ENCODE measurements around the gene PRPF18.
"Not testable (repeated sequence)": the region's sequence is repeated elsewhere in the genome, so short reads cannot be mapped to it uniquely, and the experiment has no call there.

The PRPF18 gene

DNA sequence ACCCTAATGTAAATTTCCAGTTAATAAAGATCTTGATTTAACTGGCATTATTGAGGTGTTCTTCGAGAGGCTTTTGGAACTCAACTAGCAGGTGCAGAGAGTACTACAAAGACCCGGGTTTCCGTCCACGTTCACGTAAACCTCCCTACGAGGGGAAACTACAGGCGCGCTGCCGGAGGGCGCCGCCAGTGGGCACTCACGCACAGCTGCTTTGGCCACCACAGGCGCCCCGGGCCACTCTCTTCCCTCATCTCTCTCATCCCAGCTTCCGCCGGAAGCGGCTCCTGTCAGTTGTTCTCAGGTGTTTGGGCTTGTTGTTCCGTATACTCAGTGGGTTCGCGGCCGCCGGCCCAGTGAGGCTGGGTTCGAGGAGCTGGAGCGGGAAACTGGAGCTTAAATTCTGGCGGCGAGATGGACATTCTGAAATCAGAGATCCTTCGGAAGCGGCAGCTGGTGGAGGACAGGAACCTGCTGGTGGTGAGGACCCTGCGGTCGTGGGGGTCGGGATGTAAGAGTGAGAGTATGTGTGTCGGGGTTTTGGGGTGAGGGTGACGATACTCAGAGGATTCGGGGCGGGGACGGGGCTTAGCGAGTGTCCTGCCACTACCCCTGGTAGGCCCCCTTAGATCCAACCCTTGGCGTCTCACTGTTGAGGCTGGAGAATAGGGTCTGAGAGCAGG is at the start of gene PRPF18:
Gene PRPF18 (plus strand): TSS at position 290 of the 680 bp plus-strand sequence. CDS start 122 bp downstream, at position 412.
- peak; percentile 86 for DNase-seq (ENCODE audit: low read depth)

DNA sequence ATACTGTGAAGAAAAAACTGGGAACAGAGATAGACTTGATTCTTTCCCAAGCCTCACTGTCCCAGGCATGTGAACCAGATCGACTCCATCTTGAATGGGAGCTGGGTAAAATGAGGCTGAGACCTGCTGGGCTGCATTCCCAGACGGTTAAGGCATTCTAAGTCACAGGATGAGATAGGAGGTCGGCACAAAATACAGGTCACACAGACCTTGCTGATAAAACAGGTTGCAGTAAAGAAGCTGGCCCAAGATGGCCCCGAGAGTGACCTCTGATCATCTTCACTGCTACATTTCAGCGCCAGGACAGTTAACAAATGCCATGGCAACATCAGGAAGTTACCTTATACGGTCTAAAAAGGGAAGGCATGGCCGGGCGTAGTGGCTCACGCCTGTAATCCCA is 48.8 kb upstream of the PRPF18 start:
- not testable (repeated sequence) for DNase-seq (ENCODE audit: low read depth)

GRCh38 chr10:13542533-13542932 is 44.2 kb upstream of the PRPF18 start:
- DNase-seq (ENCODE audit: low read depth), result no peak

- no peak for DNase-seq (ENCODE audit: low read depth)
Observed at GRCh38 chr10:13550802-13551201, 36.0 kb upstream of the PRPF18 start.

DNA sequence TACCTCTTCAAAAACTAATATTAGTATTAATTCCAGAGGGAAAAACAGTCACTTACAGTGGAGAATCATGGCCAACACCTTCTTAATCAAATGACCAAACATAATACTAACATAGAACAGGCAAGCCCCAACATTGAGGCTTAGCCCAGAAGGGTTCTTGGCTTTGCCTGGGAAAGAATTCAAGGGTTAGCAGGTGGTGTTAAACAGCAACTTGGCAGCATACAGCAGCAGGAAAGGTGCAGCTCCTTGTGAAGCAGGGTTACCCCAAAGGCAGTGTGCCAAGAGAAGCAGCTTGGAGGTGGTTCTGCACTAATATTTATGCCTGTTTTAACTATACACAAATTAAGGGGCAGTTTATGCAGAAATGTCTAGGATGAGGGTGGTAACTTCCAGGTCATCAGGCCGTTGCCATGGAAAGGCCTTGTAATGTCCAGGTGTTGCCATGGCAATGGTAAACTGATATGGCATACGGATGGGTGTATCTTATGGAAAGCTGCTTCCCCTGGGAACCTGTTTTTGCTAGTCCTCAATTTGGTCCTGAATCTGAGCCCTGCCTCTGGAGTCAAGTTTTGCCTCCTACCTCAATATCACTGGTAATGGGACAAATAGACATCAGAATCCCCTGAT is 30.8 kb upstream of the PRPF18 start:
- no peak for DNase-seq (ENCODE audit: low read depth)

DNA sequence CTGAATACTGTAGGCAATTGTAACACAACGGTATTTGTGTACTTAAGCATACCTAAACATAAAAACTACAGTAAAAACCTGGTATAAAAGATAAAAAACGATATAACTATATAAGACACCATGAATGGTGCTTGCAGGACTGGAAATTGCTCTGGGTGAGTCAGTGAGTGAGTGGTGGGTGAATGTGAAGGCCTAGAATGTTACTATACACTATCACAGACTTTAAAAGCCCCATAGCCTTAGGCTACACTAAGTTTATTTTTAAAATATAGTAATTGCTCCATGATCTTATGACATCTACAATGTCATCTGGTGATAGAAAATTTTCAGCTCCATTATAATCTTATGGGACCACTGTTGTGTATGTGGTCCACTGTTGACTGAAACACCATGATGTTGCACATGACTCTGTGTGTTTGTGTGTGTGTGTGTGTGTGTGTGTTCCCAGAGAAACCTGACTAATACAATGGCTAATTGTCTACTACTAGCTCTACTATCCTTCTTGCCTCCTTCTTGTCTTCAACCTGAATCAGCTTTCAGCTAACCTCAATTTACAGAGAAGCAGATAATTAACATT is 27.6 kb upstream of the PRPF18 start:
- DNase-seq (ENCODE audit: low read depth), result no peak

DNA sequence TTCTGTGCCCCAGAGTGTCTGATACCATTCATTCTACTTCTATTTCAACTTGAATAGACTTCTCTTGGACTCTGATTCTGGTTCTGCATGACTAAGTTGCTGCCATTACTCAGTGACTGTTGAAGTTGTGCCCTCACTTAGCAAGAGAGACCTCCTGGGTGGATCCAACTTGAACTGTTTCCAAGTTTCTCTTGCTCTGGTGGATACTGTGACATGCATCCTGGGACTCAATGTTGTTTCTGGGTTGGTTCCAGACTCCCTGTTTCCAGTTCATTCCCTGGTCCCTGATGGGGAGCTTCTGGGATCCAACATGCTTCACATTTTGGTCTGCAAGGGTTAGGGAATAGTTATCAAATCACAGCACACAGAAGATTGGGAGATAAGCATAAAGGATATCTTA is 26.2 kb upstream of the PRPF18 start:
- no peak for DNase-seq (ENCODE audit: low read depth)

GRCh38 chr10:13563481-13564445 is 23.0 kb upstream of the PRPF18 start:
- no peak for DNase-seq (ENCODE audit: low read depth)

- DNase-seq (ENCODE audit: low read depth), result no peak
Observed at GRCh38 chr10:13564576-13564975, 22.2 kb upstream of the PRPF18 start.

GRCh38 chr10:13567030-13567429 is 19.7 kb upstream of the PRPF18 start:
- no peak for DNase-seq (ENCODE audit: low read depth)

- DNase-seq (ENCODE audit: low read depth), result no peak
Observed at GRCh38 chr10:13571541-13571940, 15.2 kb upstream of the PRPF18 start.

GRCh38 chr10:13573960-13574359 is 12.8 kb upstream of the PRPF18 start:
- no peak for DNase-seq (ENCODE audit: low read depth)

- DNase-seq (ENCODE audit: low read depth), result no peak
Observed at GRCh38 chr10:13585195-13585751, 1.5 kb upstream of the PRPF18 start.

DNA sequence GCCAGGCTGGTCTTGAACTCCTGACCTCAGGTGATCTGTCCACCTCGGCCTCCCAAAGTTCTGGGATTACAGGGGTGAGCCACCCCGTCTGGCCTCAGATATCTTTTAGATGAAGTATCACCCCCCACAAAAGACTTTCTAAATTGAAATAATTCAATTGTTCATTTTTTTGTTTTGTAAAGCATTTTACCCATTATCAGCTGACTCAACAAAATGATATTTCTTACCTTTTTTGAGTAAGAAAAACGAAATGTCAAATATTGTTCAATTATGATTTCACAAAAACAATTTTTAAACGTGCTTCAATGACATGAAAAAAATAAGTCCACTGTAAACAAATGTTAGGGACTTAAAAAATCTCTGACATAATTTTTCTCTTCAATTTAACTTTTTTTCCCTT is 822 bp upstream of the PRPF18 start:
- no peak for DNase-seq (ENCODE audit: low read depth)

DNA sequence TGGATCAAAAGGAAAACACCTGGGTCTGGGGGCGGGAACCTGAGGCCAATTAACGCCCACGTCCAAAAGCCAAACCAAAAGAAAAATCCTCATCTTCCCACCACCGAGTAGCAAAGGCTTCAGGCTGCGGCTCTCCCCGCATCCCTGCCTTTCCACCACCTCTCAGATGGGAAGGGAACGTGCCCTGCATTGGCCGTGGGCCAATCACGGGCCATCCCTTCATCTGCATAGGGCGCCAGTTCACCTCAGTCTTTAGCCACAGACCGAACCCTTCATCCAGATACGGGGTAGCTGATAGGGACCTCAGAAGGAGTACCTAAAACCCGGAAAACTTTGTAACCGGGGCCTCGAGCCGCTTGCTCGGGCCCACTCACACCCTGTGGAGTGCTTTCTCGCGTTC is 626 bp downstream of the PRPF18 start:
- no peak for DNase-seq (ENCODE audit: low read depth)

DNA sequence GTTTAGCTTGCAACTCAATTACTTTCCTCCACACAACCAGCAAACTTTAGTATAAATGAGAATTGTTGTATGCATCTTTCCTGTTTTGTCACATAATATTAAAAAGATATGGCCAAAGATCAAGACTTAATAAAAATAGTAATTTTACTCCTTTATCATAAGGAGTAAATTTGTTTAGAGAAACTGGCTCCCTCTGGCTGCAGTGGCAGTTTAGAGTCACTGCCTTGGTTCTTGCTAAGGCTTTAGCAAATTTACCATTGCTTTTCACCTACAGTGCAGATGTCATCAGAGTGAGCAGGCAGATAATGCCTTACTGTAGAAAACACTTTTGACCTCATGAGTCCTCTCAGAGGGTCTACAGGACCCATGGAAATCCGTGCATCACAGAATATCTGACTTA is 2.6 kb downstream of the PRPF18 start:
- DNase-seq (ENCODE audit: low read depth), result no peak

- DNase-seq (ENCODE audit: low read depth), result no peak
Observed at GRCh38 chr10:13590886-13591285, 4.1 kb downstream of the PRPF18 start.

- no peak for DNase-seq (ENCODE audit: low read depth)
Observed at GRCh38 chr10:13592306-13592705, 5.5 kb downstream of the PRPF18 start.

- no peak for DNase-seq (ENCODE audit: low read depth)
Observed at GRCh38 chr10:13593535-13593934, 6.8 kb downstream of the PRPF18 start.

GRCh38 chr10:13594641-13595040 is 7.9 kb downstream of the PRPF18 start:
- DNase-seq (ENCODE audit: low read depth), result no peak

DNA sequence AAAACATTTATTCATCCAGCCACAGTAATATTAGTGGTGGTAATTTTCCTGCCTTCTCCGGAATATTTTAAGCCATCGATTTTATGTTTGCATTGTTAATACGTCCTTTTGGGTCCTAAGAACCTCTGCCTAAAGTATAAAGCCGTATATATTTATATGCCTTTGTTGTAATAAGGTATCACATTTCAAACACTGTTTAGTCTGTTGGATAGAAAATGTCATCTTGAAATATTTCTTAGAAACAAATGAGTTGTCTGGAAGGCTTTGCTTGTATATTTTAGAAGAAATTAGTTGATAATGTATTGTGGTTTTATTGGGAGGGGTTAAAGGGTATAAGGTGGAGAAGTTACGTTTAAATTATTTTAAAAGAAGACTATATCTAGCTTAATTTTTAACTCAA is 11.1 kb downstream of the PRPF18 start:
- no peak for DNase-seq (ENCODE audit: low read depth)

Data from T-helper 22 cell (primary cell).